ENCODE results near the gene OTUD3.

DNA sequence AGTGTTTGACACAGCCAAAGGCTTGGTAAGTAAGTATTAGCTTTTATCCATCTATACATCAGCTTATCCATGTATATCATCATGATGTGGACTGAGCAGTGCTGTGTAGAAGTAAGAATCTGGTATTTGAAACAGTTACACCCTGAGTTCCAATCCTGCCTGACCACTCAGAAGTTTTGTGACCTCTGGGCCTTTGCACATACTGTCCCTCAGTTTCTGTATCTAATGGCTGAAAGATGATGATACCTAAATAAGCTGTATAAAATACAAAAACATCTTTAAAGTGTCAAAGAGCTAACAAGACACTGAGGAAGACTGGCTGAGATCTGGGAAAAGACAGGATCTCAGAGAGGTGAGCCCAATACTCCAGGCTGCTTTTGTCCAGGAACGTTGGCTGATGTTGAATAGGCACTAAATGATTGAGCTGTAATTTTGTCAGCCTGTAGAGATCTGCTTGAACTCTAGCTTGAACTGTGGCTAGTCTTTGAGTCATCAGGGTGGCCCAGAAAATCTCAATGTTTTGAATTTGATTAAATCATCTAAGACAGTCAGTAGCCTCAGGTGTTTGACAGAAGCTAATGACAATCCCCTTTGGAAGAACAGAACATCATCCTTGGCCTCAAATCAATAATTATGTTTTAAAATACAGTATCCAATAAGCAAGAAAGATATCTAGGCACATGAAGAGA lies 20.2 kb upstream of the OTUD3 start:
- TF ChIP-seq CTCF (IDR thresholded peaks at IDR 0.05) (no peak), POLR2AphosphoS5 (IDR thresholded peaks at IDR 0.05) (no peak), POLR2A (IDR thresholded peaks at IDR 0.05) (no peak)
